ENCODE measurements around the gene MVK. TPM values are rescaled to one million over a fixed set of nuclear protein-coding genes. Genes with fewer than 3 reads are reported as not detected.

MVK gene
- total RNA-seq, 1 experiment from 2014 or later: 28.9 TPM

DNA sequence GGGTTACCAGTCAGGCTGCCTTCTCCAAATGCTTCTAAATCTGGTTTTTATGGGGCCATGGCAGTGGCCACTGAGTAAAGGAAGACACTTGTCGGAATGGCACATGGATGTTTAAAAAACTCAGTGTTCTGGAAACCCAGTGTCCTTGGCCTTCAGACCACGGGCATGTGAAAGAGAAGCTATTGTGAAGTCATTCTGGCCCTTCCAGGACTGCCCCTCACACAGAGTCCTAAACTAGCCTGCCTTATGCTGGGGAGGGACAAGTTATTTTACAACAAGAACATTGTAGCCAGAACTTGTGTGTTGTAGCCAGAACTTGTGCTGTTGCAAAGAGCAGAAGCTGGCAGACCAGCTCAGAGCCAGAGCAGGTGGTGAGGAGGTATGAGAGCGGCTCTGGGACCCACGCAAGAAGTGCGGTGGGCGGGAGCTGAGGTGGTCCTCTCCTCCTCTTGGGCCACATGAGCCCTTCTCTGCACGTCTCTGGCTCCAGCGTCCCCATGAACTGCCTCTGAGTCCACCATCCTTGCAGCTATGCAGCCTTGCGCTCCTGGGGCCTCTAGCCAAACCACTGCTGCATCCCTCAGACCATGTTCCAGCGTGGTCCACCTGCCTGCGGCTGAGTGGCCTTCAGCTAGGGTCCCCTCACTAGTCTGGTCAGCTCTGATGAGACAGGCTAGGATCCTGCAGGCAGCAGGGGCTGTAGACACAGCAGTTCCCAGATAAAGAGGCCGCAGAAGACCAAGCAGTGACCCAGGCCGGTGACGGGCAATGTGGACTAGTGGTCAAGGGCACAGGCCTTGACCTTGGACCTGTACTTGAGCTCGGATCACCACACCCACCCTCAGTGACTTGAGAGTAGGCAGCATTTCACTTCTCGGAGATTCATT, 32.8 kb upstream of the MVK start:
- Histone ChIP-seq H3K4me1 (no peaks in the 10 kb centered on the region), H3K27me3 (replicated peaks; ENCODE audit: control insufficient read depth, insufficient read depth, low read length) (no peaks in the 10 kb centered on the region), H3K4me3 (ENCODE audit: low read depth, low read length) (no peak overlapping the region), H3K36me3 (ENCODE audit: control insufficient read depth, insufficient read depth, low read length) (no peaks in the 10 kb centered on the region), H3K9me3 (no peaks in the 10 kb centered on the region)
- ChIA-PET CTCF (no interaction called here), POLR2A (no interaction called here)
- intact Hi-C loops (cut with micrococcal nuclease; ENCODE audit: unreplicated experiment): no loop called here
- Mint-ChIP-seq H3K27me3 (ENCODE audit: insufficient read depth, unreplicated experiment) (no peaks in the 10 kb centered on the region), H3K27ac (ENCODE audit: unreplicated experiment) (no peak overlapping the region), H3K4me3 (ENCODE audit: unreplicated experiment) (no peak overlapping the region), H3K9me3 (ENCODE audit: unreplicated experiment) (no peaks in the 10 kb centered on the region), H3K4me1 (ENCODE audit: low read depth, unreplicated experiment) (no peaks in the 10 kb centered on the region), H3K36me3 (ENCODE audit: insufficient read depth, unreplicated experiment) (no peaks in the 10 kb centered on the region)
- no TSS peak for BruUV-seq (replicated peaks)
- no peak for DNase-seq
- TF ChIP-seq, protein P1, sequence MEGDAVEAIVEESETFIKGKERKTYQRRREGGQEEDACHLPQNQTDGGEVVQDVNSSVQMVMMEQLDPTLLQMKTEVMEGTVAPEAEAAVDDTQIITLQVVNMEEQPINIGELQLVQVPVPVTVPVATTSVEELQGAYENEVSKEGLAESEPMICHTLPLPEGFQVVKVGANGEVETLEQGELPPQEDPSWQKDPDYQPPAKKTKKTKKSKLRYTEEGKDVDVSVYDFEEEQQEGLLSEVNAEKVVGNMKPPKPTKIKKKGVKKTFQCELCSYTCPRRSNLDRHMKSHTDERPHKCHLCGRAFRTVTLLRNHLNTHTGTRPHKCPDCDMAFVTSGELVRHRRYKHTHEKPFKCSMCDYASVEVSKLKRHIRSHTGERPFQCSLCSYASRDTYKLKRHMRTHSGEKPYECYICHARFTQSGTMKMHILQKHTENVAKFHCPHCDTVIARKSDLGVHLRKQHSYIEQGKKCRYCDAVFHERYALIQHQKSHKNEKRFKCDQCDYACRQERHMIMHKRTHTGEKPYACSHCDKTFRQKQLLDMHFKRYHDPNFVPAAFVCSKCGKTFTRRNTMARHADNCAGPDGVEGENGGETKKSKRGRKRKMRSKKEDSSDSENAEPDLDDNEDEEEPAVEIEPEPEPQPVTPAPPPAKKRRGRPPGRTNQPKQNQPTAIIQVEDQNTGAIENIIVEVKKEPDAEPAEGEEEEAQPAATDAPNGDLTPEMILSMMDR (IDR thresholded peaks at IDR 0.05; ENCODE audit: insufficient read depth in 1 of 2, low read depth in 1 of 2, low read length in 1 of 2, severe bottlenecking in 1 of 2, unreplicated experiment in 1 of 2): no peak

DNA sequence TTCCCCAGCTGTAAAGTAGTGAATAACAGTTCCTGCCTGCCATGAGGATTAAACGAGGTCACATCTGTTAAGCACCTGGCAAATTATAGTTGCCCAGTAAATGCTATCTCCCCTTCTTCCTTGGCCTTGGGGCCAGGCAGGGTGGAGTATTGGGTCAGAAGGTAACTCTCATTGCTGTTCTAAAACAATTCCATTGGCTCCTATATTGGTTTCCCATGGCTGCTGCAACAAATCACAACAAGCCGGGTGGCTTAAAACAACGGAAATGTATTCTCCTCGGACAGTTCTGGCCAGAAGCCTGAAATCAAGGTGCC, 32.2 kb upstream of the MVK start:
- CTCF ChIA-PET: interaction anchor here (0.6 kb wide), 1 partner anchor 25 kb away, joined by 3 read pairs; no protein-coding TSS in a partner anchor
- Histone ChIP-seq H3K4me3 (ENCODE audit: low read depth, low read length) (no peak overlapping the region), H3K36me3 (ENCODE audit: control insufficient read depth, insufficient read depth, low read length) (no peaks in the 10 kb centered on the region), H3K9me3 (no peaks in the 10 kb centered on the region), H3K27me3 (replicated peaks; ENCODE audit: control insufficient read depth, insufficient read depth, low read length) (no peaks in the 10 kb centered on the region), H3K4me1 (no peaks in the 10 kb centered on the region)
- Mint-ChIP-seq H3K27me3 (ENCODE audit: insufficient read depth, unreplicated experiment) (no peaks in the 10 kb centered on the region), H3K9me3 (ENCODE audit: unreplicated experiment) (no peaks in the 10 kb centered on the region), H3K27ac (ENCODE audit: unreplicated experiment) (no peak overlapping the region), H3K36me3 (ENCODE audit: insufficient read depth, unreplicated experiment) (no peaks in the 10 kb centered on the region), H3K4me3 (ENCODE audit: unreplicated experiment) (no peak overlapping the region), H3K4me1 (ENCODE audit: low read depth, unreplicated experiment) (no peaks in the 10 kb centered on the region)
- no TSS peak for BruUV-seq (replicated peaks)
- POLR2A ChIA-PET: no interaction called here
- no peak for DNase-seq
- intact Hi-C loops (cut with micrococcal nuclease; ENCODE audit: unreplicated experiment): no loop called here
- TF ChIP-seq, protein P1 (IDR thresholded peaks at IDR 0.05; ENCODE audit: insufficient read depth in 1 of 2, low read depth in 1 of 2, low read length in 1 of 2, severe bottlenecking in 1 of 2, unreplicated experiment in 1 of 2): no peak

DNA sequence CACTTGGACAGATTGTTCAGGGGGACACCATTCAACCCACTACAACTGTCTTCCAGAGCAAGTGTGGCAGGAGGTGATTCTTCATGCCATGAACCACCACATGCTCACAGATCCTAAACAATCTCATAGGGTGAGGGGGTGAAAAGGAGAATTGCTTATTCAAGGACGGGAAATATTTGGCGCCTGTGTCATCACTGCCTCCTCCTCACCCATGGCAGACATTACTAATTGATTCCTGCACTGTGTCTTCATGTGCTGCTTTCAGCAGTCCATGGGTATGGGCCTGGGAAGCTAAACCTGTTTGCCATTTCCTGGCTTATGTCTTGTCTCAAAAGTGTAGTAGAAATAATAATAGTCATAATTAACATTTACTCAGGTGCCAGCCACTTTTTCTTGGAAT, 31.6 kb upstream of the MVK start:
- no peak overlapping the region for H3K4me3 ChIP-seq (ENCODE audit: low read depth, low read length)
- H3K36me3 ChIP-seq (ENCODE audit: control insufficient read depth, insufficient read depth, low read length): no peaks in the 10 kb centered on the region
- Mint-ChIP-seq H3K36me3 (ENCODE audit: insufficient read depth, unreplicated experiment) (no peaks in the 10 kb centered on the region), H3K4me3 (ENCODE audit: unreplicated experiment) (no peak overlapping the region), H3K27me3 (ENCODE audit: insufficient read depth, unreplicated experiment) (no peaks in the 10 kb centered on the region), H3K27ac (ENCODE audit: unreplicated experiment) (no peak overlapping the region), H3K9me3 (ENCODE audit: unreplicated experiment) (no peaks in the 10 kb centered on the region), H3K4me1 (ENCODE audit: low read depth, unreplicated experiment) (no peaks in the 10 kb centered on the region)
- no peaks in the 10 kb centered on the region for H3K9me3 ChIP-seq
- BruUV-seq (replicated peaks): no TSS peak
- ChIA-PET CTCF (interaction anchor here (0.6 kb wide), 1 partner anchor 26 kb away, joined by 3 read pairs; no protein-coding TSS in a partner anchor), POLR2A (no interaction called here)
- DNase-seq: no peak
- no peaks in the 10 kb centered on the region for H3K4me1 ChIP-seq
- intact Hi-C loops (cut with micrococcal nuclease; ENCODE audit: unreplicated experiment): no loop called here
- TF ChIP-seq, protein P1 (IDR thresholded peaks at IDR 0.05; ENCODE audit: insufficient read depth in 1 of 2, low read depth in 1 of 2, low read length in 1 of 2, severe bottlenecking in 1 of 2, unreplicated experiment in 1 of 2): no peak
- no peaks in the 10 kb centered on the region for H3K27me3 ChIP-seq (replicated peaks; ENCODE audit: control insufficient read depth, insufficient read depth, low read length)

Measured in Caco-2 (cell line).